NCI-H2227 (cell line): ENCODE data around the gene NCOA6.

Experiments
- DNase-seq: peaks from one replicate; lab custom pipeline; 2025; ENCODE audit not compliant: unreplicated experiment; lab: John Stamatoyannopoulos, UW

The NCOA6 gene

GRCh38 chr20:34776177-34776576, 49.3 kb downstream of the NCOA6 start:
- no peak for DNase-seq

GRCh38 chr20:34774886-34775285, 50.6 kb downstream of the NCOA6 start:
- no peak for DNase-seq

DNA sequence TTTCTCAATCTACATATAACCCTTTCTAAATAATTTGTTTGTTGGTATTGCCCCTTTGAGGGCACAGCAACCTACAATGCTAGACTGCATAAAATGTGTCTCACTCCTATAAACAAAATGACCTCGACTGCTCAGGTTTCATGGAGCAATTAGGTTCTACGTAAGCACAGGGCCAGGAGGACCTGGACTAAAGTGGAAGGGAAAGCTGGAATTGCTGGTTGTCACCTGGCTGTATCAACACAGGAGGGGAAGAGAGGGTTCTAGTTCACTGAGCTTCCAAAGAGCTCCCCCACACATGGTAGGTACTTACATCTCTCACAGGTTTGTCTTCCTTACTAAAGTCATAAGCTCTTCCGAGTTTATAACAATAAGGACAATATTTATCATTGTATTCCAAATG, 51.0 kb downstream of the NCOA6 start:
- no peak for DNase-seq

DNA sequence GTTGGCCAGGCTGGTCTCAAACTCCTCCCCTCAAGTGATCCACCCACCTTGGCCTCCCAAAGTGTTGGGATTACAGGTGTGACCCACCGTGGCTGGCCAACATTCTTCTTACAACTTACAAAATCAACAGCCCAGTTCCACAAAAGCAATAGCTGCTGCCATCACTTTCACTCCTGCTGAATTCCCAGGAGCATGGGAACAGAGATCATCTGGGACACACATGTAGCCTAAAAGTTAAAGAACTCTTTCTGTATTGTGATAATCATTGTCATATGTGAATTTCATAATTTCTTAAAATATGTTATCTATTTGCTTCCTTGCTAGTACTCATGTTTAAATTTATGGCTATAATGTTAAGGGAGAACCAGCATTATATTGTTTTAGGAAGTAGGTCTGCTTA, 51.7 kb downstream of the NCOA6 start:
- DNase-seq: no peak

GRCh38 chr20:34772437-34772836, 53.0 kb downstream of the NCOA6 start:
- no peak for DNase-seq

DNA sequence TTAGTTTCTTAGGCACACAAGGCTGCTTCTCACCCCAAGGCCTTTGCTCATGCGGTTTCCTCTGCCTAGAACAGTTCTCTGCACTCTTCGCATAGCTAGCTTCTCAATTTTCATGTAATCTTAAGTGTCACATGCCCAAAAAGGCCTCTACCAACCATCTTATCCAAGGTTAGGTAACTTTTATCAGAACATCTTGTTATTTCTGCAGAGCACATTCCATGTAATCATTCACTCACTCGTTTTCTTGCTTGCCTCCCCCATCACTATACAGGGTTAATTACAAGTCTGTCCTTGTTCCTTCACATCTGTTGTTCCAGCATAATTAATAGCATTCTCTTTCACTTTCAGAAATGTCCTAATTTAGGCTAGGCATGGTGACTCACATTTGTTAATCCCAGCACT, 53.8 kb downstream of the NCOA6 start:
- no peak for DNase-seq

GRCh38 chr20:34768096-34768495, 57.4 kb downstream of the NCOA6 start:
- peak; percentile 10 for DNase-seq

- no peak for DNase-seq
These were observed 63.4 kb downstream of the NCOA6 start for GRCh38 chr20:34762031-34762555.

- DNase-seq: no peak
These were observed 70.1 kb downstream of the NCOA6 start for GRCh38 chr20:34755367-34755766.

DNA sequence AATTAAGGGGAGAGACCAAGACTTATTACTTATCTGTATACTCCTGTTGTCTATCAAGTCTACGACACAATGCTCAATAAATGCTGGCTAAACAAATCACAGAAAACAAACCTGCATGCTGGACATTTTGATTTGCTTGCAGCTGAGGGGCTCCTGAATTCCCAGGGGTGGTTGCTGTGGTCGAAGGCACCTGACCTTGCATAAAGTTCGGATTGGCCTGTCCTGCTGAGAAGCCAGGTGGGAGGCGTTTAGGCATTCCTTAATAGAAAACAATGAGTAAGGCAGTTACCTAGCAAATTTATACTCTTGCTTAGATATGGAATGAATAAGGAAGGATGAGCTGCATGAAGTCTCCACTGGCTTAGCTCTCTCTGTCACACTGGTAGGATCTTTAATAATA, 70.8 kb downstream of the NCOA6 start:
- DNase-seq: no peak

GRCh38 chr20:34753706-34754461, 71.6 kb downstream of the NCOA6 start:
- no peak for DNase-seq

DNA sequence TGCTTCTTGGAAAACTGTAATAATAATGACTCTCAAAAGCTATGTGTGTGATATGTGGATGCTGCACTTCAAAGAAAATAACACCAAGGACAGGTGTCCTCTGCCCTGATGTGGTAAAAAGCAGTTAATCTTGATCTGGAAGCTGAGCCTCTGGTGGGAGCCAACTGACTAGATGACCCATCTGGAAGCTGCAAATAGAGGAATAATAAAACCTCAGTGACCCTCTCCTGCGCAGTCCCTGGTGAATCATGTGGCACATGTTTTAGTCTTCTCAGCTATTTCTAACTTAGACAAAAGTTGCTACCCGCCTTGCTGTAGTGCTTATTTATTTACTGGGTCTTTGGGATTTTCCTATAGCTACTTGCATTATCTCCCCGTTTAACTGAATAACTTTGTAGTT, 74.0 kb downstream of the NCOA6 start:
- DNase-seq: no peak

- no peak for DNase-seq
These were observed 75.0 kb downstream of the NCOA6 start for GRCh38 chr20:34750484-34750883.

DNA sequence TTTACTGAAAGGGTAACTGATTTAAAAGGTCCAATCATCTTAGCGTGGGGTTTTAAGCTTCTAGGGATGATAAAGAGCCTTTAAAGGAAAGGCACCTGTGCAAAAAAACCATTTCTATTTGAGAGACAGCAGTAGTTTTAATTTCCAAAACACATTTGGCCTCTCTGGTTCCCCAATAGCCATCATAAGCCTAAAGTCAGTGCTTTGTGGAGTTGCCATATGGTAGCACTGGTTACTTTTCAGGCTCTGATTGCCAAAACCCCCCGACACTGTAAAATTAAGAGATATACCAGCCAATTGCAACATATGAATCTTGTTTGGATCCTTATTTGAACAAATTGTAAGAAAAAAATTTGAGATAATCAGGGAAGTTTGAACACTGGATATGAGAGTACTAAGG, 76.7 kb downstream of the NCOA6 start:
- DNase-seq: no peak

- no peak for DNase-seq
These were observed 78.0 kb downstream of the NCOA6 start for GRCh38 chr20:34747479-34747878.

DNA sequence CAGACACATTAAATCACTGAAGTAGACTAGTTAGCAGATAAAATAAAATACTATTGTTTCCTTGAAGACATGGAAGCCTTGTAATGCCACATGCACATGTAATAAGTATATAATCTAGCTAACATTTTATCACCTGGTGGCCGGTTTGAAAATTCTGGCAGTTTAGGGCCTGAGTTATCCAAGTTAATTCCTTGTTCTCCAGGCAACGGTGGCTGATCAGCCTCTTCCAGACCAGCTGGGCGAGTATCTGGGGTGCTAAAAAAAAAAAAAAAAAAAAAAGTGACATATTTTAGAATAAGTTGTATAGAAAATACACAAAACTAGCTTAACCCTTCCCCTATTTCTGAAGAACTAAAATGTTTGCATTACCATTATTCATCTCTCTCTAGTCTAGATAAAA, 78.8 kb downstream of the NCOA6 start:
- DNase-seq: no peak

GRCh38 chr20:34744847-34745246, 80.6 kb downstream of the NCOA6 start:
- no peak for DNase-seq

DNA sequence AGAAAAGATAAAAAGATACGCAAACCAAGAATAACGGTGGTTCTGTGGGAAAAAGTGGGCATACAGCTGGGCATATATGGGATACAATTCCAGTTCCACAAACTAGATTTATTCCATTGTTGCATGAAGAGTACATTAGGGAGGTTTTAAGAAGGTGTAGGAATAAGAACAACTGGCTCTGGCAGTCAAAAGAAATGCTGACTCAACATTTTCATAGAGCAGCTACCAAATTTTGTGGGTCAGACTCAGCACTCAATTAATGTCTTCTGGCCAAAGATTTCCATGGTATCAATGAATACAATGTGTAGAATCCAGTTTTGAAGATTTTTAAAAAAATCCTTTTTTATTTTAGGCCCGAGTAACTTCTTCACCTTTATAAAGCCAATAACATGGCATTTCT, 81.1 kb downstream of the NCOA6 start:
- DNase-seq: no peak

DNA sequence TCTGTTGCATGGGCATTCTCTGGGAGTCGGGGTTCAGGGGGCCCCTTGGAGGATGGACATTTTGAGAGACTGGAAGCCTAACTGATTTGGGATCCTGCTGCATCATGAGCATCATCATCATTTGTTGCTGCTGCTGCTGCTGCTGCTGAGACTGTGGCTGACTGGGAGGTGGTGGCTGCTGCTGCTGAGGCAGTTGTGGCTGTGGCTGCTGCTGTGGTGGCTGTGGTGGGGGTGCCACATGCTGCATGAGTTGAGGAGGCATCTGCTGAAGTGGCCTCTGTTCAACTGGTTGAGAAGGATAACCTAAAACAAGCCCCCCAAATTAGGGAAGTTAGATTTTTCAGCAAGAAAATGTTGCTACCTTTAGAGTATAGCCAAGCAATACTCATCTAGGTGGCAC, 82.4 kb downstream of the NCOA6 start:
- DNase-seq: no peak

DNA sequence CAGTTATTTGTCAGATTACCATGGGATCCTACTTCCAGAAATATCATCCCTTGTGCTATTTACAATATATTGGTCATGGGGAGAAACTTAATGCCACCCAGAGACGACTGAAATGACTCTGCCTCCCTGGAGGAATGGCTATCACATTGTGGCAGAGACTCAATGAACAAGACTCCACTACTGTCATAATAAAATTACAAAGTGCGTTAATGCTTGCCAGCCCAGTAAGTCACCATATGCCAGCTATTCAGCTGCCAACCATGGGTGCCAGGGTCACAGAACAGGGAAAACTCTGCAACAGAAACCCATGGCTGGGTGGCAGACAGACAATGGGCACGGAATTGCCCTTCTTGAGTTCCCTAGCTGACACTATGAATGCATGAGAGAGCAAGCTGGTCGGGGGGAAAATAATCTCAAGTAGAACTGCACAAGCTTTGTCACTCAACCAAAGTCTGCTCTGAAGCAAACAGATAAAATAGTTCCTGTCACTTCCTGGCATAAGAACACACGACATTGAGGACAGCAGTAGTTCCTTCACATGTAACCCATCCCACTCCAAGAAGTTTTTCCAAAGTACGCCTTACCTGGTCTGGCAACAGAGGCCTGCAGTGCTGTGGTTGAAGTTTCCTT, 89.2 kb downstream of the NCOA6 start:
- no peak for DNase-seq

DNA sequence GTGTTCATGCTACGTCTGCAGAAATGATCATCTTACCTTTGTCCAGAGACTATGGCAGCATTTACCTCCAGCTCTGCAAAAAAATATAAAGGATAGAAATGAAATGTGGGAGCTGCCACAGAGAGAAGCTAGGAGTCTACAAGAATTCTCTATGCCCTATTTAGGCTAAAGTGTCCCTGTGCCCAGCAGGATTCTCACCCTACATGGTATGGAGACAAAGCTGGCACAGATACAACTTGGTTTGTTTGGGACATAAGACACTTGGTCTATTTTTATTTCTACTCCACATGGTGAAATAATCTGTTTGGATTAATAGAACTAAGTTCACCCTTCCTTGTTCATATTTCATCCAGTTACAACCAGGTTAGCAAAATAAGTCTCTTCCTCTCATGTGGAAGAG, 92.9 kb downstream of the NCOA6 start:
- no peak for DNase-seq

GRCh38 chr20:34729416-34729815, 96.0 kb downstream of the NCOA6 start:
- no peak for DNase-seq

DNA sequence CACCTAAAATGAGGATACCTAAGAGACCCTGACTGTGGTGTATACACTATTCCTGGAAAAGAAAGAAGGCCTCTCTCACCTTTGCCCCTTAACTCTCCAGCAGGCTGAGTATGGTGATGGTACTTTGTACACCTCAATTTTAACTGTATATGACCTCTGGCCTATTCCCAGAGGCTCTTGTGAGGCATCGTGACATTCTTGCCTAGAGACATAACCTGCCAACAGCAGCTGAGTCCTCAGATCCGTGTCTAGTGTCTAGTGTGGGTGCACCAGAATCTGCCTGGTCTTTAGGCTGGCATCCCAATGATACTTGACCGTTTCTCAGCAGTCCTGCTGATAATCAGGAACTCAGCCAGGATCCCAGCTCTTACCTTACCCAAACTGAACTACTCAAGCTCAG, 101.3 kb downstream of the NCOA6 start:
- no peak for DNase-seq
